Endothelial cell of umbilical vein (primary cell): ENCODE results near the gene TRPC1. TPM values are rescaled to one million over a fixed set of nuclear protein-coding genes. Genes with fewer than 3 reads are reported as not detected.

Experiments used
- BruUV-seq: library from RNA; stranded (reverse); fragments of 400-500 nt; replicated peaks from 2 replicates; lab custom pipeline; 2021; lab: Mats Ljungman, UMichigan
- CTCF ChIA-PET: fragments of 300-600, 350-600 bp; sonication (Branson Sonifier 250); formaldehyde crosslinking; loops from one replicate; lab custom pipeline; 2021; ENCODE audit warnings: antibody characterized with exemption, inconsistent platforms; lab: Charles Lee
- POLR2A ChIA-PET: fragments of 300-600, 350-600 bp; sonication (Branson Sonifier 250); formaldehyde crosslinking; loops from one replicate; lab custom pipeline; 2021; ENCODE audit warnings: antibody characterized with exemption, inconsistent platforms; lab: Charles Lee
- DNase-seq: peaks from one replicate; pipeline ENCODE4 v3.0.0-alpha.2; 2011; ENCODE audit warnings: low read depth, low spot score
- FAIRE-seq: peaks from 2 replicates; lab custom pipeline; 2011; peaks lifted over from hg19 to GRCh38; lab: Jason Lieb, UNC
- H2AFZ ChIP-seq: 2 replicates; pipeline ENCODE4 v1.6.0; 2012; ENCODE audit warnings: low read depth, low read length, control low read depth, inconsistent platforms
- H3K27ac ChIP-seq: 2 replicates; pipeline ENCODE4 v1.5.1; 2011; ENCODE audit warnings: low read depth, mild to moderate bottlenecking, control low read depth, low read length, moderate library complexity; ENCODE audit not compliant: insufficient read depth
- H3K27me3 ChIP-seq, 2 experiments: 2 replicates each; pipeline versions ENCODE4 v1.6.0 to v1.6.1; 2011; ENCODE audit warnings: low read length in 2 of 2, mixed read lengths in 1 of 2; ENCODE audit not compliant: control insufficient read depth in 2 of 2, insufficient read depth in 2 of 2
- H3K36me3 ChIP-seq, 2 experiments: 2 replicates in 1 of 2; 3 replicates in 1 of 2; pipeline ENCODE4 v1.5.1; 2011; ENCODE audit warnings: low read length in 2 of 2, mild to moderate bottlenecking in 1 of 2, moderate library complexity in 1 of 2; ENCODE audit not compliant: control insufficient read depth in 2 of 2, insufficient read depth in 2 of 2; ENCODE audit errors: extremely low read depth in 1 of 2
- H3K4me1 ChIP-seq: 3 replicates; pipeline ENCODE4 v1.5.1; 2011; ENCODE audit warnings: mild to moderate bottlenecking, low read length; ENCODE audit not compliant: control insufficient read depth, insufficient read depth; ENCODE audit errors: extremely low read depth
- H3K4me2 ChIP-seq: 2 replicates; pipeline ENCODE4 v1.6.1; 2011; ENCODE audit warnings: low read length, control low read depth, mixed read lengths; ENCODE audit not compliant: insufficient read depth
- H3K4me3 ChIP-seq, 3 experiments: fragments of 200-600 bp in 1 of 3; sonication (generic), shearing (Covaris generic) in 1 of 3; replicated peaks in 1 of 3; 2 replicates each; pipeline ENCODE4 v1.5.1; 2011 to 2016; ENCODE audit warnings: control low read depth in 3 of 3, low read length in 3 of 3, mild to moderate bottlenecking in 2 of 3, inconsistent platforms in 1 of 3, low read depth in 1 of 3, moderate library complexity in 1 of 3; ENCODE audit not compliant: insufficient read depth in 1 of 3
- H3K79me2 ChIP-seq: 2 replicates; pipeline ENCODE4 v1.6.0; 2012; ENCODE audit warnings: low read length, inconsistent platforms; ENCODE audit not compliant: control insufficient read depth, insufficient read depth
- H3K9ac ChIP-seq: replicated peaks from 2 replicates; pipeline ENCODE3; 2011; ENCODE audit warnings: low read length, control low read depth; ENCODE audit not compliant: insufficient read depth; ENCODE audit errors: extremely low read depth
- H3K9me1 ChIP-seq: replicated peaks from 3 replicates; pipeline ENCODE4 v1.6.0; 2011; ENCODE audit warnings: mild to moderate bottlenecking, low read length; ENCODE audit not compliant: control insufficient read depth, insufficient read depth; ENCODE audit errors: extremely low read depth
- H3K9me3 ChIP-seq: replicated peaks from 2 replicates; pipeline ENCODE4 v1.5.1; 2012; ENCODE audit warnings: low read length, inconsistent platforms; ENCODE audit not compliant: control insufficient read depth, insufficient read depth
- H4K20me1 ChIP-seq: replicated peaks from 2 replicates; pipeline ENCODE3; 2011; ENCODE audit warnings: mild to moderate bottlenecking, low read length; ENCODE audit not compliant: control insufficient read depth, insufficient read depth; ENCODE audit errors: extremely low read depth
- CTCF ChIP-seq, 2 donors: IDR thresholded peaks; 1 replicate in 1 of 2; 2 replicates in 1 of 2; pipeline ENCODE4 v1.5.1; 2011; ENCODE audit warnings: low read length in 2 of 2, mild to moderate bottlenecking in 2 of 2, moderate library complexity in 2 of 2, control low read depth in 1 of 2, inconsistent platforms in 1 of 2, low read depth in 1 of 2; ENCODE audit not compliant: insufficient read depth in 1 of 2; ENCODE audit errors: extremely low read depth in 1 of 2
- EZH2 ChIP-seq: IDR thresholded peaks from 2 replicates; pipeline ENCODE4 v1.6.1; 2012; ENCODE audit warnings: borderline replicate concordance, low read depth, mild to moderate bottlenecking, moderate library complexity, low read length, inconsistent platforms; ENCODE audit not compliant: severe bottlenecking
- FOS ChIP-seq: IDR thresholded peaks from 2 replicates; pipeline ENCODE4 v1.6.1; 2011; ENCODE audit warnings: mild to moderate bottlenecking, low read length, moderate library complexity, borderline replicate concordance; ENCODE audit not compliant: insufficient read depth
- GATA2 ChIP-seq: IDR thresholded peaks from 2 replicates; pipeline ENCODE4 v1.7.0; 2011; ENCODE audit warnings: low read depth, mild to moderate bottlenecking, moderate library complexity, mixed read lengths, low read length; ENCODE audit not compliant: insufficient read length, insufficient read depth
- JUN ChIP-seq: IDR thresholded peaks from 2 replicates; pipeline ENCODE4 v1.6.1; 2011; ENCODE audit warnings: borderline replicate concordance, low read depth; ENCODE audit not compliant: insufficient read length, insufficient read depth
- MAX ChIP-seq: IDR thresholded peaks from 2 replicates; pipeline ENCODE4 v1.6.1; 2011; ENCODE audit not compliant: insufficient read depth, insufficient read length
- MYC ChIP-seq: IDR thresholded peaks from one replicate; pipeline ENCODE4 v1.6.1; 2011; ENCODE audit warnings: mild to moderate bottlenecking, low read depth, low read length
- POLR2A ChIP-seq: IDR thresholded peaks from 2 replicates; pipeline ENCODE4 v1.6.1; 2012; ENCODE audit warnings: low read depth, mild to moderate bottlenecking, control low read depth, low read length
- POLR2AphosphoS5 ChIP-seq: IDR thresholded peaks from 2 replicates; pipeline ENCODE4 v1.6.1; 2012; ENCODE audit warnings: low read depth, mild to moderate bottlenecking, control low read depth, low read length, moderate library complexity; ENCODE audit not compliant: insufficient read depth
- dilution Hi-C: fragments of 300-500 bp; cut with MboI; formaldehyde crosslinking; loops from one replicate; pipeline ENCODE4 v1.15.0; 2019; ENCODE audit warnings: low sequenced_read_pairs; ENCODE audit not compliant: extremely low pct_ligation_motif_present
- intact Hi-C: fragments of 100-400 bp; cut with micrococcal nuclease; formaldehyde crosslinking; loops from one replicate; pipeline ENCODE4 v1.10.0; 2022
- polyA plus RNA-seq, 4 experiments: library from polyadenylated mRNA; depleted of rRNA in 3 of 4; stranded (reverse) in 3 of 4; unstranded in 1 of 4; fragments of >200 nt; gene quantifications; 2 replicates each; pipeline versions ENCODE4 v1.2.1 to v1.2.3, GENCODE V29; 2011 to 2012; ENCODE audit warnings: missing spikeins in 1 of 4
- total RNA-seq: library from RNA; stranded (reverse); gene quantifications from 2 replicates; pipeline ENCODE4 v1.2.3, GENCODE V29; 2021

TRPC1 gene
- total and polyA plus RNA-seq, 2 donors (not counting 3 experiments of a cell fraction or from before 2014, with no cell fraction given): 3.5 to 5.9 TPM

- no peak for TF ChIP-seq CTCF (IDR thresholded peaks at IDR 0.05; ENCODE audit: extremely low read depth in 1 of 2, insufficient read depth in 1 of 2, low read depth in 1 of 2, low read length in 2 of 2)
- no peak for TF ChIP-seq FOS
- no peak for TF ChIP-seq POLR2A
- TF ChIP-seq POLR2AphosphoS5: no peak
- no peak for TF ChIP-seq EZH2
- TF ChIP-seq GATA2: no peak
- no peak for TF ChIP-seq JUN
- TF ChIP-seq MAX: no peak
- no peak for TF ChIP-seq MYC
- ChIA-PET POLR2A (no interaction called here), CTCF (no interaction called here)
- no peaks in the 10 kb centered on the region for H3K79me2 ChIP-seq
- H3K9ac ChIP-seq: no peak overlapping the region
- no TSS peak for BruUV-seq
- H3K36me3 ChIP-seq: no peaks in the 10 kb centered on the region
- DNase-seq: no peak
- intact Hi-C loops (no loop called here), dilution Hi-C loops (no loop called here)
- FAIRE-seq: no peak
- no peaks in the 10 kb centered on the region for H4K20me1 ChIP-seq
- no peaks in the 10 kb centered on the region for H3K27me3 ChIP-seq
- no peaks in the 10 kb centered on the region for H3K9me1 ChIP-seq
- H3K4me3 ChIP-seq: no peak overlapping the region
- no peaks in the 10 kb centered on the region for H3K4me1 ChIP-seq
- no peak overlapping the region for H3K4me2 ChIP-seq
- no peak overlapping the region for H3K27ac ChIP-seq
- no peaks in the 10 kb centered on the region for H3K9me3 ChIP-seq
- no peak overlapping the region for H2AFZ ChIP-seq
Observed at GRCh38 chr3:142784228-142784627, 60.4 kb downstream of the TRPC1 start.
